GM18517 (cell line): ENCODE measurements around the gene ITGAL.
"Not testable (repeated sequence)": the region's sequence is repeated elsewhere in the genome, so short reads cannot be mapped to it uniquely, and the experiment has no call there.

ENCODE experiments used
- ATAC-seq: cut with Tn5 transposase; IDR thresholded peaks from one replicate; pipeline ENCODE4 v1.9.1; 2021; ENCODE audit warnings: mild to moderate bottlenecking, moderate library complexity; ENCODE audit not compliant: unreplicated experiment

Gene ITGAL

DNA sequence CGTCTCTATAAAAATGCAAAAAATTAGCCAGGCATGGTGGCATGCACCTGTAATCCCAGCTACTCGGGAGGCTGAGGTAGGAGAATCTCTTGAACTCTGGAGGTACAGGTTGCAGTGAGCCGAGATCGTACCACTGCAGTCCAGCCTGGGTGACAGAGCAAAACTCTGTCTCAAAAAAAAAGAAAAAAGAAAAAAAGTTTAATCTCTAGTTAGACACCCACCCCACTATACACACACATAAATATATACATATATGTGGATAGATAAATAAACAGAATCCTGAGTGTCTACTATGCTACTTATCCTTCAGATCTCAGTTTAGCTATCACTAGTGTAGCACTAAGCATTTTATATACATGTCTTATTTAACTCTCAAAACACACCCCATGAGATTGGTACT lies 18.7 kb downstream of the ITGAL start:
- no peak for ATAC-seq

DNA sequence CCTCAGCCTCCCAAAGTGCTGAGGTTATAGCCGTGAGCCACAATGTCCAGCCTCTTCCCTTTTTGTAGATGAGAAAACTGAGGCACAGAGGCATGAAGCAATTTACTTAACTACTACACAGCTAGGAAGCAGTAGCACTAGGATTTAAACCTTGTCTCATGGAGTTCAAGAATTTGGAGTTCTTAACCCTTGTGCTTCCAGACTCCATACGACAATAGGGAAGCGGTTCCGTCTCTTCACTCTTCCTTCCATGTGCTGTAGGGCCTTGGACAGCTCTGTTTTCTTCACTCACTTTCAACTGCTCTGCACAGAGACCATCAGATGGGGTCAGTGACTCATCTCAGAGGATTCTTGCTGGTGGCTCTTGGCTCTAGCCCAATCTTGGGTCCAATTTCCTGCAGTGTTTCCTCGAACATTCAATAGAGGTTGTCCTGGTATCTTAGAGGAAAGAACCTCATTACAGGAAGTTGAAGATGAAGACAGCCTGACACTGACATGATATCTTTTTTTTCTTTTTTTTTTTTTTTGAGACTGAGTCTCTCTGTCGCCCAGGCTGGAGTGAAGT lies 19.3 kb downstream of the ITGAL start:
- ATAC-seq = no peak

DNA sequence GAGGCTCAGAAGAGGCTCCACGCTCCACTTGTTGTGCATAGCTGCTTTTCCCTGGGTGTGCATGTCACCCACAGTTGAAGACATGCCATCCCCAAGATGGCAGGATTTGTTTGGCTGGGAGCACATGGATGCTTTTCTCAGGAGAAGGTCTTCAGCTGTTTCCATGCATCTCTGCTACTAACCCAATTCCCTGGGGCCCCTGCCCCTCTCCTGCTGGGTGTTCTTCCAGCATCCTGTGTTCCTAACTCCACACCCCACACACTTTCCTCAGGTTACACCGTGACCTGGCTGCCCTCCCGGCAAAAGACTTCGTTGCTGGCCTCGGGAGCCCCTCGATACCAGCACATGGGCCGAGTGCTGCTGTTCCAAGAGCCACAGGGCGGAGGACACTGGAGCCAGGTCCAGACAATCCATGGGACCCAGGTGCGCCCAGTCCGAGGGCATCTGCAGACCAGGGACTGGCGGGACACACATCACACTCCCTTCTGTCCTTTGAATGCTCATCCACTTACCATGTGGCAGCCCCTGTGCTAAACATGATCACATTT lies 21.5 kb downstream of the ITGAL start:
- ATAC-seq = no peak

DNA sequence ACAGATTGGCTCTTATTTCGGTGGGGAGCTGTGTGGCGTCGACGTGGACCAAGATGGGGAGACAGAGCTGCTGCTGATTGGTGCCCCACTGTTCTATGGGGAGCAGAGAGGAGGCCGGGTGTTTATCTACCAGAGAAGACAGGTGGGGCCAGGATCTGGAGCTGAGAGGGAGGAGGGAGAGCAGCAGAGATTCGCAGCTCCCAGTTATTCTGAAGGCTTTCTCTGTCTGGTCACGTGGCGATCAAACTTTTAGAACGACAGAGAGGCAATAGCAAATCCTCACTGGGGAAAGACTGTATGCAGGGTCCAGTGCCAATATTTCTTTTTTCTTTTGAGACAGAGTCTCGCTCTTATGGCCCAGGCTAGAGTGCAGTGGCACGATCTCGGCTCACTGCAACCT lies 22.2 kb downstream of the ITGAL start:
- no peak for ATAC-seq

DNA sequence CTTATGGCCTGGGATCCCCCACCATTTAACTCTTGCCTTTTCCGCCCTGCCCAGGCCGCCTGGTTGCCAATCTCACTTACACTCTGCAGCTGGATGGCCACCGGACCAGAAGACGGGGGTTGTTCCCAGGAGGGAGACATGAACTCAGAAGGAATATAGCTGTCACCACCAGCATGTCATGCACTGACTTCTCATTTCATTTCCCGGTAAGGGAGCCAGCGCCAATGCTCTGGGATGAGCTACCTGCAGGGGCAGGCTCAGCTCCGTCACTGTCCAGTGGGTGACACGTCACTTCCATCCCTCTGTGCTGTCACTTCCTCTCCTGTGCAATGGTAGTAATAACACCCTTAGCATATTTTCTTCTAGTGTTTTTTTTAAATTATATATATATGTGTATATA lies 26.7 kb downstream of the ITGAL start:
- ATAC-seq = no peak

DNA sequence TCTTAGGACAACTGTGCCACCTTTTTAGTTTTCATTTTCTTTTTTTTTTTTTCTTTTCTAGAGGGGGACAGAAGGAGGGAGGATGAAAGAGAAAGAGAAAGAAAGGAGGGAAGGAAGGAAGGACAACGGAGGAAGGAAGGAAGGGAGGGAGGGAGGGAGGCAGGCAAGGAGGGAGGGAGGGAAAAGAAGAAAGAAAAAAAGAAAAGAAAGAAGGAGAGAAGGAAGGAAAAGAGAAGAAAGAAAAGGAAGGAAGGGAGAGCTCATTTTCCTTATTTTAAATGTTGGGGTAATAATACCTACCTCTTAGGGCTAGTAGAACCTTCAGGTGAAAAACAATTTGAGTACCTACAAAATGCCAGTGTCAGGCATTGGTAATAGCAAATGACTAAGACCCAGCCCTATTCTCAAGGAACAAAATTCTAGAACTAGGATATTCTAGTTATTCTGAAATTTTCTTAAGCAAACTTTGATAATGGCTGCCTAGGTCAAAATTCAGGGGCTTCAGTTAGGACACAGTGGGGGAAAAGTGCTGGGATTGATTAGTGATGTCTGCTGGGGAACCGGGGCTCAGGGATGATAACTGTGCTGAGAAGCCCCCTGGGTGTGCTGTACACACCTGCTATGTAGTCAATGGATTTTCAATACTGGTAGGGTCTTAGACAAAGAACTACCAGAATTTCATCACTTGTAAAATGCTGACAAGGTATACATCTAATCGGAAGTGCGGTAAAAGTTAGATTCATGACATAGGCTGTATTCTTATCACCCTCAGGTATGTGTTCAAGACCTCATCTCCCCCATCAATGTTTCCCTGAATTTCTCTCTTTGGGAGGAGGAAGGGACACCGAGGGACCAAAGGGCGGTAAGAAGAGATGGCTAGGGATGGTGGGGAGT lies 31.1 kb downstream of the ITGAL start:
- no peak for ATAC-seq

DNA sequence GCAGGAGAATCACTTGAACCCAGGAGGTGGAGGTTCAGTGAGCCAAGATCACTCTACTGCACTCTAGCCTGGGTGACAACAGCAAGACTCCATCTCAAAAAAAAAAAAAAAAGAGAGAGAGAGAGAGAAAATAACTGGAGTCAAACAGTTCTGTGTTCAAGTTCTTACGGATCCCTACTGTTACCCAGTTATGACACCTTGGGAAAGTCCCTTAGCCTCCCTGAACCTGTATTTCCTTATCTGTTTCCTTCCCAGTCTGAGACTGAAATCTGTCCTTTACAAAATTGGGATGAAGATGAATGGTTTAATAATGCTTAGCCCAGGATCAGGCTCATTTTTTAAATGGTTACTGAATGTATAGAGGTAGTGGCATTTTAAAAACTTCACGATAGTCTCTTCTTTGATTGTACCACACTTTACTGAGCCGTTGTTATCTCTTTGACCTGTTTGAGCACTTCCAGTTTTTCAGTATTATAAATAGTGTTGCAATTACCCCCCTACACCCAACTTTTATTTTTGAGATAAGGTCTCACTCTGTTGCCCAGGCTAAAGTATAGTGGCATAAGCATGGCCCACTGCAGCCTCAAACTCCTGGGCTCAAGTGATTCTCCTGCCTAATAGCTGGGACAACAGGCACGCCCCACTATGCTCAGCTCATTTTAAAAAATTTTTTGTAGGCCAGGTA lies 36.7 kb downstream of the ITGAL start:
- ATAC-seq = no peak

DNA sequence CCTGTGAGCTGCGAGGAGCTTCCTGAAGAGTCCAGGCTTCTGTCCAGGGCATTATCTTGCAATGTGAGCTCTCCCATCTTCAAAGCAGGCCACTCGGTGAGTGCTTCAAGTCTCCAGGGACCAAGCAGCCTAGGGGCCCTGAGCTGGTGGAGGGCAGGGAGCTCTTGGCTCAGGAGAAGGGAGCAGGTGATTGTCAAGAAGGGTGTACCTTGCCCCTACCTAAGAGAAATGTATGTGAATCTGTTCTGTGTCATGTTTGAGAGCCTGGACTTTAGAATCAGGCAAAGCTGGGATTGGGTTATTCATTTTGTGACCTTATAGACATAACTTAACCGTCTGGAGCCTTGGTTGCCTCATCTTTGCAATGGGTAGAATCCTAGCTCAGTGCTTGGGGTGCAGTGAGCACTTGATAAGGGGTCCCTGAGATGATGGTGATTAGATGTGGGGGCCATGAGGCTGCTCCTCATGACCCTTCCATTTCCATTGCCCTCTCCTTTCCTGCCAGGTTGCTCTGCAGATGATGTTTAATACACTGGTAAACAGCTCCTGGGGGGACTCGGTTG lies 37.9 kb downstream of the ITGAL start:
- no peak for ATAC-seq

DNA sequence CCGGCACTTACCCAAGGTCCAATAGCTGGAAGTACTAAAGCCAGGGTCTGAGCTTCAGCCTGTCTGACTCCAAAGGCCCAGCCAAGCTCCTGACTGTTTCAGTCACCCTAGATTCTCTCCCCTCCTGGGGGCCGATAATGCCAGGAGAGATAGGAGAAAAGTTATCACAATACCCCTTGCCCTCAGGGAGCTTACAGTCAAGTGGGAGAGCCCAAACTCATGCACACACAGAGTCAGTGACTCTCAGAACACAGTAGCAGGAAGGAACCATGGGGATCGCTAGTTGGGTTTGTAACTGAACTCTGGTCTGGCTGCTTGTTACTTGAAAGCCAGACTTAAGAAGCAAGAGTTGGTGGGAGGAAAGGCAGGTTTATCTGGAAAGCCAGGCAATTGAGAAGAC lies 39.0 kb downstream of the ITGAL start:
- no peak for ATAC-seq

DNA sequence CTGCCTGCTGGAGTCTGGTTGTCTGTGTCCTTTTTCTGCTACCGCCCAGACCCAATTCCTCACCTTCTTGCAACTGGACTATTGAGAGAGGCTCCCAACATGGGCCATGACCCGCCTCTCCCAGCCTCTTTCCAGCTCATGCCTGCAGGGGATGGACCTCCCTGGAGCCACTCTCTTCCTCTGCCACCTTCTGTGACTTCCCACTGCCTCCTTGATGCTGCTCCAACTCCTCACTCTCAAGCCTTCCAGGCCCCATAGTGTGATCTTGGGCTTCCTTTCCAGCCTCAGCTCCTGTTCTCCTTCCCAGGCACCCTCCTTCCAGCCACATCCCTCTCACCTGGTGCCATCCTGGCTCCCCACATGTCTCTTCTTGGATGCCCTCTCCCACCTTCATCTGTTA lies 42.7 kb downstream of the ITGAL start:
- ATAC-seq = no peak

DNA sequence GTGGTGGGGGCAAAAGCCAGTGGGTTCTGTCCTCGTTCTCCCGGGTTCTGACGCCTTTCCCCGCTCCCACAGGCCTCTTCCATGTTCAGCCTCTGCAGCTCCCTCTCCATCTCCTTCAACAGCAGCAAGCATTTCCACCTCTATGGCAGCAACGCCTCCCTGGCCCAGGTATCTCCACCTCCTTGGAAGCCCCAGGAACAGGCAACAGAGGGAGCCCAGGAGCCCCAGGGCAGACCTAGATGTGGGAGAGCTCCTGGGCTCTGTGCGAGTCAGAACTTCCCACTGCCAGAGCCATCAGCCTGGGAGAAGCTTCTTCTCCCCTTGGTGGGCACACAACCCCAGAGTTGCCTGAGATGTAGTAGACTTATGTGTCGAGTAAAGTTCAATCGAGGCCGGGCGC lies 46.0 kb downstream of the ITGAL start:
- ATAC-seq = no peak

DNA sequence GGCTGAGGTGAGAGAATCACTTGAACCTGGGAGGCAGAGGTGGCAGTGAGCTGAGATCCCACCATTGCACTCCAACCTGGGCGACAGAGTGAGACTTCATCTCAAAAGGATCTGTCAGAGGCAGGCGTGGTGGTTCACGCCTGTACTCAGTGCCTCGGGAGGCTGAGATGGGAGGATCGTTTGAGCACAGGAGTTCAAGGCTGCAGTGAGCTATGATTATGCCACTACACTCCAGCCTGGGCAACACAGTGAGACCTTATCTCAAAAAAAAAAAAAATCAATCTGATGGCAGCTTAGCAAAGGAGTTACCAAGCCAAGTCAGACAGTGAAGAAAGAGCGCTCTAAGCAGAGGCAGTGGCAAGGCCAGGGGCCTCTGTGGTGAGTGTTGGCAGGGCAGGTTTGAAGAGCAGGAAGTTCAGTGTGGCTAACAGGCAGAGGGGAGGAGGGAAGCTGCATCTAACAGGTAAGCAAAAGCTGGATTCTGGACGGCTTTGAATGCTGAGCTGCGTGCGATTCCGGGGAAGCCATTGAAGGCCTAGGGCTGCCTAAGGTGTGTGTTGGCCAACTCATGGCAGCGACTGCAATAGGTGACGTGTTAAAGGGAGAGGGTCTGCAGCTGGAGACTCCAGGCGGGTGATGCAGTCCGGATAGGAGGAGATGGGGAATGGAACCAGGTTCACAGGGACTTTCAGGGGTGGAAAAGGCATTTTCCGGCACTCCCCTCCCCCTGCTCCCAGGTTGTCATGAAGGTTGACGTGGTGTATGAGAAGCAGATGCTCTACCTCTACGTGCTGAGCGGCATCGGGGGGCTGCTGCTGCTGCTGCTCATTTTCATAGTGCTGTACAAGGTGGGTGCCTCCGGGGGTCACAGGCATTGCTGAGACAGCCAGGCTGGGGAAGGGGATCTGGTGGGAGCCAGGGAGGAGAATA lies 46.8 kb downstream of the ITGAL start:
- ATAC-seq = no peak

DNA sequence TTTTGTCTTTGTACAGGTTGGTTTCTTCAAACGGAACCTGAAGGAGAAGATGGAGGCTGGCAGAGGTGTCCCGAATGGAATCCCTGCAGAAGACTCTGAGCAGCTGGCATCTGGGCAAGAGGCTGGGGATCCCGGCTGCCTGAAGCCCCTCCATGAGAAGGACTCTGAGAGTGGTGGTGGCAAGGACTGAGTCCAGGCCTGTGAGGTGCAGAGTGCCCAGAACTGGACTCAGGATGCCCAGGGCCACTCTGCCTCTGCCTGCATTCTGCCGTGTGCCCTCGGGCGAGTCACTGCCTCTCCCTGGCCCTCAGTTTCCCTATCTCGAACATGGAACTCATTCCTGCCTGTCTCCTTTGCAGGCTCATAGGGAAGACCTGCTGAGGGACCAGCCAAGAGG lies 48.9 kb downstream of the ITGAL start:
- no peak for ATAC-seq

DNA sequence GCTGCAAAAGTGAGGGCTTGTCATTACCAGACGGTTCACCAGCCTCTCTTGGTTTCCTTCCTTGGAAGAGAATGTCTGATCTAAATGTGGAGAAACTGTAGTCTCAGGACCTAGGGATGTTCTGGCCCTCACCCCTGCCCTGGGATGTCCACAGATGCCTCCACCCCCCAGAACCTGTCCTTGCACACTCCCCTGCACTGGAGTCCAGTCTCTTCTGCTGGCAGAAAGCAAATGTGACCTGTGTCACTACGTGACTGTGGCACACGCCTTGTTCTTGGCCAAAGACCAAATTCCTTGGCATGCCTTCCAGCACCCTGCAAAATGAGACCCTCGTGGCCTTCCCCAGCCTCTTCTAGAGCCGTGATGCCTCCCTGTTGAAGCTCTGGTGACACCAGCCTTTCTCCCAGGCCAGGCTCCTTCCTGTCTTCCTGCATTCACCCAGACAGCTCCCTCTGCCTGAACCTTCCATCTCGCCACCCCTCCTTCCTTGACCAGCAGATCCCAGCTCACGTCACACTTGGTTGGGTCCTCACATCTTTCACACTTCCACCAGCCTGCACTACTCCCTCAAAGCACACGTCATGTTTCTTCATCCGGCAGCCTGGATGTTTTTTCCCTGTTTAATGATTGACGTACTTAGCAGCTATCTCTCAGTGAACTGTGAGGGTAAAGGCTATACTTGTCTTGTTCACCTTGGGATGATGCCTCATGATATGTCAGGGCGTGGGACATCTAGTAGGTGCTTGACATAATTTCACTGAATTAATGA lies 49.5 kb downstream of the ITGAL start:
- no peak for ATAC-seq

DNA sequence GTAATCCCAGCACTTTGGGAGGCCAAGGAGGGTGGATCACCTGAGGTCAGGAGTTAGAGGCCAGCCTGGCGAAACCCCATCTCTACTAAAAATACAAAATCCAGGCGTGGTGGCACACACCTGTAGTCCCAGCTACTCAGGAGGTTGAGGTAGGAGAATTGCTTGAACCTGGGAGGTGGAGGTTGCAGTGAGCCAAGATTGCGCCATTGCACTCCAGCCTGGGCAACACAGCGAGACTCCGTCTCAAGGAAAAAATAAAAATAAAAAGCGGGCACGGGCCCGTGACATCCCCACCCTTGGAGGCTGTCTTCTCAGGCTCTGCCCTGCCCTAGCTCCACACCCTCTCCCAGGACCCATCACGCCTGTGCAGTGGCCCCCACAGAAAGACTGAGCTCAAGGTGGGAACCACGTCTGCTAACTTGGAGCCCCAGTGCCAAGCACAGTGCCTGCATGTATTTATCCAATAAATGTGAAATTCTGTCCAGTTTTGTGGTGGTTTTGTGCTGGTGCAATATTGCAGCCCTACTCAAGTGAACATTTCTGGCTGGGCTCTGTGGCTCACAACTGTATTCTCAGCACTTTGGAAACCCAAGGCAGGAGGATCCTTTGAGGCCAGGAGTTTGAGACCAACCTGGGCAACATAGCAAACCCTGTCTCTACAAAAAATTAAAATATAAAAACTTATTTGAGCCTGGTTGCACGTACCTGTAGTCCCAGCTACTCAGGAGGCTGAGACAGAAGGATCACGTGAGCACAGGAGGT lies 50.3 kb downstream of the ITGAL start:
- not testable (repeated sequence) for ATAC-seq

DNA sequence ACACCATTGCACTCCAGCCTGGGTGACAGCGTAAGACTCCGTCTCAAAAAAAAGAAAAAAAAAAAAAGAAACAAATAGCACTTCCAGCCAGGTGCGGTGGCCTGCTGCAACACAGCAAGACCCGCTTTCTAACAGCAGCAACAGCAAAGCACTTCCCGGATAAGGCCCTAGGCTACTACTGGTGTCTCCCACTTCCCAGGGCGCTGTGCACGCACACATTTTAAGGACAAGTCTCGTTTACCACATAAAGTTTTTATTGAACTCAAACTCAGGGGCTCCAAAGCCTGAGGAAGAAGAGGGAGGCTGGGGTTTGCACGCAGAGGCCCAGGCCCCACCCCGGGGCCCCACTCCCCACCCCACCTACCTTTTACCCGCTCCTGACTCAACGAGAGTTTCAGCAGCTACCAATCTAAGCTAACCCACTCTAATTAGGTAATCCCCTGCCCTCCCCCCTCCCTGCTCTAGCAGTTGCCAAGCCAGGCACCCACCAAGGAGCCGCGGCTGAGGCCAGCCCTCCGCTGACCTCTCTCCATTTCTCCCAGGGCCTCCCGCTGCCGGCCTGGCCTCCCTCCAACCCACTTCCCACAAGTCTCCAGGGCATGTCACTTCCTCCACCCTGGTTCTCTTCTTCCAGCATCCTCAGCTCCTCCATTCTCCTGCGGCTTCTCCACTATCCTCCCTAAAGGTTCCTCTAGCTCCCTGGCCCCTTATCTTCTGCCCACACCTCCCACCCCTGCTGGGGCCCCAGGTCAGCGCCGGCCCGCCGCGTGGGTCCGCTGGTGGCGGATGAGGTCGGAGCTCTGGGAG lies 51.4 kb downstream of the ITGAL start:
- no peak for ATAC-seq

DNA sequence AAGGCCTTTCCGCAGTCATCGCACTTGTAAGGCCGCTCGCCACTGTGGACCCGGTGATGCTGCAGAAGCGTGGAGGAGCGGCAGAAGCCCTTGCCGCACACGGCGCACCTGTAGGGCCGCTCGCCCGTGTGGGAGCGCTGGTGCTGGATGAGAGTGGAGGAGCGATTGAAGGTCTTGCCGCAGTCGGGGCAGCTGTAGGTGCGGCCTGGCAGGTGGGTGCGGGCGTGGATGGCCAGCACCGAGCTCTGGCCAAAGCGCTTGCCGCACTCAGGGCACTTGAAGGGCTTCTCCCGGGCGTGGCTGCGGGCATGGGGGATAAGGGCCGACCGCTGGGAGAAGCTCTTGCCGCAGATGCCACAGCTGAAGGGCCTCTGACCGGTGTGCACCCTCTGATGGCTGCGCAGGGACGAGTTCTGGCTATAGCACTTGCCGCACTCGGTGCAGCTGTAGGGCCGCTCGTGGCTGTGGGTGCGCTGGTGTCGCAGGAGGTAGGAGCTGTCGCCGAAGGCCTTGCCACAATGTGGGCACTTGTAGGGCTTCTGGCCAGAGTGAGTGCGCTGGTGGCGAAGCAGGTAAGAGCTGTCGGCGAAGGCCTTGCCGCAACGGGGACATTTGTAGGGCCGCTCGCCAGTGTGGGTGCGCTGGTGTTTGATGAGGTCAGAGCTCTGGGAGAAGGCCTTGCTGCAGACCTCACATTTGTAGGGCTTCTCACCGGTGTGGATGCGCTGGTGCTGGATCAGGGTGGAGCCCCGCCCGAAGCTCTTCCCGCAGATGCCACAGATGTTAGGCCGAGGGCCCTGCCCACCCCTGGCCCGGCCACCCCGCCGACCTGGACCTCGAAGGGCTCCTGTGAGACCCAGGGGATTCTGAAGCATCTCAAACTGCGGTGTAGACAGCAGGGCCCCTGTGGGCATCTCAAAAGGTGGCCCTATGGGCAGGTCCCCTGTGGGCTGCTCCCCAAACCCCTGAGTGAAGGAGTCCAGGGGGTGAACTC lies 52.3 kb downstream of the ITGAL start:
- ATAC-seq = no peak
